ENCODE results near the gene COG5. TPM values are rescaled to one million over a fixed set of nuclear protein-coding genes. Genes with fewer than 3 reads are reported as not detected.

COG5 gene
- total and polyA plus RNA-seq, 2 of the 4 experiments (the other 2 are of a cell fraction) = 18.5 to 27.4 TPM

- no TSS peak for BruUV-seq (replicated peaks)
- in situ Hi-C loops (cut with MboI; ENCODE audit: low sequenced_read_pairs) = no loop called here
Measured at GRCh38 chr7:107291434-107291833, 272.3 kb downstream of the COG5 start.

More at GRCh38 chr7:107291434-107291833, 272.3 kb downstream of the COG5 start:
- ChIA-PET CTCF (no interaction called here), POLR2A (ENCODE audit: unreplicated experiment) (no interaction called here)
- no peak overlapping the region for H2BK20ac ChIP-seq (ENCODE audit: low read depth, low read length)
- no peak for DNase-seq
- no peaks in the 10 kb centered on the region for H3K36me3 ChIP-seq (ENCODE audit: control insufficient read depth, insufficient read depth, low read length)
- H3K27me3 ChIP-seq (ENCODE audit: control insufficient read depth, insufficient read depth, low read length) = no peaks in the 10 kb centered on the region
- H3K4me1 ChIP-seq (ENCODE audit: control insufficient read depth, insufficient read depth, low read length) = no peaks in the 10 kb centered on the region
- intact Hi-C loops (cut with micrococcal nuclease) (no loop called here), dilution Hi-C loops (cut with HindIII; ENCODE audit: low sequenced_read_pairs, unreplicated experiment) (no loop called here)
- no peak overlapping the region for H4K5ac ChIP-seq (ENCODE audit: low read depth, low read length)
- no peaks in the 10 kb centered on the region for H3K9me1 ChIP-seq (ENCODE audit: insufficient read depth, low read length)
- no peak overlapping the region for H4K8ac ChIP-seq (ENCODE audit: low read depth in 2 of 2, low read length in 2 of 2)
- no peak overlapping the region for H3K4me3 ChIP-seq (ENCODE audit: insufficient read depth, low read depth, low read length)
- H2BK120ac ChIP-seq (ENCODE audit: low read depth, low read length) = no peak overlapping the region
- H4K20me1 ChIP-seq (ENCODE audit: insufficient read depth, low read length) = no peaks in the 10 kb centered on the region
- no peak overlapping the region for H2AK5ac ChIP-seq (ENCODE audit: low read depth, low read length)
- no peak overlapping the region for H3K4ac ChIP-seq (ENCODE audit: low read depth, low read length)
- no peak overlapping the region for H2AFZ ChIP-seq (replicated peaks; ENCODE audit: low read length, poor library complexity)
- no peak overlapping the region for H2AK9ac ChIP-seq (replicated peaks; ENCODE audit: low read depth, low read length, poor library complexity)
- TF ChIP-seq MAFK (IDR thresholded peaks at IDR 0.05; ENCODE audit: low read depth, low read length) (no peak), MAZ (IDR thresholded peaks at IDR 0.05; ENCODE audit: borderline replicate concordance, low read depth, low read length) (no peak), RFX5 (IDR thresholded peaks at IDR 0.05; ENCODE audit: low read depth, low read length) (no peak), CEBPB (IDR thresholded peaks at IDR 0.05; ENCODE audit: low read depth, low read length) (no peak), MXI1 (IDR thresholded peaks at IDR 0.05; ENCODE audit: borderline replicate concordance, low read depth, low read length) (no peak)
- TF ChIP-seq, protein P1, sequence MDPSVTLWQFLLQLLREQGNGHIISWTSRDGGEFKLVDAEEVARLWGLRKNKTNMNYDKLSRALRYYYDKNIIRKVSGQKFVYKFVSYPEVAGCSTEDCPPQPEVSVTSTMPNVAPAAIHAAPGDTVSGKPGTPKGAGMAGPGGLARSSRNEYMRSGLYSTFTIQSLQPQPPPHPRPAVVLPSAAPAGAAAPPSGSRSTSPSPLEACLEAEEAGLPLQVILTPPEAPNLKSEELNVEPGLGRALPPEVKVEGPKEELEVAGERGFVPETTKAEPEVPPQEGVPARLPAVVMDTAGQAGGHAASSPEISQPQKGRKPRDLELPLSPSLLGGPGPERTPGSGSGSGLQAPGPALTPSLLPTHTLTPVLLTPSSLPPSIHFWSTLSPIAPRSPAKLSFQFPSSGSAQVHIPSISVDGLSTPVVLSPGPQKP (IDR thresholded peaks at IDR 0.05; ENCODE audit: borderline replicate concordance, low read depth, low read length) = no peak
- H3K18ac ChIP-seq (ENCODE audit: low read depth, low read length) = no peak overlapping the region
- H3K9me3 ChIP-seq (ENCODE audit: control insufficient read depth, insufficient read depth, low read length) = no peaks in the 10 kb centered on the region
- H4K91ac ChIP-seq (ENCODE audit: insufficient read depth, low read depth, low read length) = no peak overlapping the region
- no peak overlapping the region for H3K9ac ChIP-seq (ENCODE audit: low read depth, low read length)
- H3K27ac ChIP-seq (ENCODE audit: insufficient read depth, low read length) = no peak overlapping the region
- WGBS, 2 experiments (ENCODE audit: extremely low coverage in 2 of 2, insufficient read length in 1 of 2) = no CpG with 5 or more reads among the region's 1 CpG
- no peak overlapping the region for H2BK15ac ChIP-seq (ENCODE audit: low read depth, low read length)
- H3K56ac ChIP-seq (ENCODE audit: extremely low read depth, insufficient read depth, low read length) = no peak overlapping the region
- no peak overlapping the region for H2BK5ac ChIP-seq (ENCODE audit: low read depth, low read length, poor library complexity, severe bottlenecking)
- no peak overlapping the region for H3K23ac ChIP-seq (ENCODE audit: low read depth, low read length)
- H3K14ac ChIP-seq (replicated peaks; ENCODE audit: low read depth, low read length) = no peak overlapping the region
- H3K4me2 ChIP-seq (ENCODE audit: low read depth, low read length) = no peak overlapping the region
- ATAC-seq (ENCODE audit: low read depth) = no peak
- no peaks in the 10 kb centered on the region for H3K79me1 ChIP-seq (ENCODE audit: low read depth in 1 of 2, low read length in 2 of 2)

Measured in IMR-90 (cell line).